GM12801 (cell line): ENCODE measurements around the gene SCAPER.

Experiments
- CTCF ChIP-seq: IDR thresholded peaks from one replicate; pipeline ENCODE4 v1.5.1; 2011; ENCODE audit warnings: control low read depth; ENCODE audit not compliant: insufficient read length; ENCODE audit errors: extremely low read depth

SCAPER gene

GRCh38 chr15:76340198-76340802, 564.8 kb downstream of the SCAPER start:
- no peak for TF ChIP-seq CTCF

GRCh38 chr15:76339305-76340197, 565.6 kb downstream of the SCAPER start:
- TF ChIP-seq CTCF, result no peak

- no peak for TF ChIP-seq CTCF
These were observed 566.4 kb downstream of the SCAPER start for GRCh38 chr15:76338486-76339304.

GRCh38 chr15:76337696-76338485, 567.2 kb downstream of the SCAPER start:
- no peak for TF ChIP-seq CTCF

GRCh38 chr15:76337059-76337695, 568.0 kb downstream of the SCAPER start:
- TF ChIP-seq CTCF, result no peak

GRCh38 chr15:76336254-76337058, 568.7 kb downstream of the SCAPER start, which contains the start of gene ISL2:
ISL2 (plus strand) TSS chr15:76336773; CDS start chr15:76336884, 111 bp downstream.
- no peak for TF ChIP-seq CTCF
